Measurements from ENCODE around the gene MAPK10.

Gene MAPK10

DNA sequence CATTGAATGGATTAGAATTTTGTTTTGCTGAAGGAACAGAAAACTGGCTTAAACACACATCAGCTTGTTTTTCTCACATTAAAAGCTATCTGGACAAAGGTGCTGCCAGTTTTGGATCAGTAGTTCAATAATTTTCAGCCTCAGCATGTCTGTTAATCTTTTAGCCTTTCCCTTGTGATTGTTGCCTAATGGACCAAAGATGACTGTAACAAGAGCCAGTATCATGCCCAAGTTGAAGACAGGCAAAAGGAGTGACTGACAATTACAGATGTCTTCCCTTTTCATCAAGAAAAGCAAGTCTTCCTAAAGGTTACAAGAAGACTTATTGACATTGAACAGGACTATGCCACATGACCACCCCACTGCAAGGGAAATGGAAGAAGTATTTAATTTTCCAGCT, 419.7 kb downstream of the MAPK10 start:
- H3K4me3 ChIP-seq (ENCODE audit: control insufficient read depth, low read depth, low read length): no peak overlapping the region

More for the DNA sequence above, 419.7 kb downstream of the MAPK10 start:
- TF ChIP-seq, protein P1, sequence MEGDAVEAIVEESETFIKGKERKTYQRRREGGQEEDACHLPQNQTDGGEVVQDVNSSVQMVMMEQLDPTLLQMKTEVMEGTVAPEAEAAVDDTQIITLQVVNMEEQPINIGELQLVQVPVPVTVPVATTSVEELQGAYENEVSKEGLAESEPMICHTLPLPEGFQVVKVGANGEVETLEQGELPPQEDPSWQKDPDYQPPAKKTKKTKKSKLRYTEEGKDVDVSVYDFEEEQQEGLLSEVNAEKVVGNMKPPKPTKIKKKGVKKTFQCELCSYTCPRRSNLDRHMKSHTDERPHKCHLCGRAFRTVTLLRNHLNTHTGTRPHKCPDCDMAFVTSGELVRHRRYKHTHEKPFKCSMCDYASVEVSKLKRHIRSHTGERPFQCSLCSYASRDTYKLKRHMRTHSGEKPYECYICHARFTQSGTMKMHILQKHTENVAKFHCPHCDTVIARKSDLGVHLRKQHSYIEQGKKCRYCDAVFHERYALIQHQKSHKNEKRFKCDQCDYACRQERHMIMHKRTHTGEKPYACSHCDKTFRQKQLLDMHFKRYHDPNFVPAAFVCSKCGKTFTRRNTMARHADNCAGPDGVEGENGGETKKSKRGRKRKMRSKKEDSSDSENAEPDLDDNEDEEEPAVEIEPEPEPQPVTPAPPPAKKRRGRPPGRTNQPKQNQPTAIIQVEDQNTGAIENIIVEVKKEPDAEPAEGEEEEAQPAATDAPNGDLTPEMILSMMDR (IDR thresholded peaks at IDR 0.05; ENCODE audit: control insufficient read depth, insufficient read depth, low read depth, low read length, missing control alignments): no peak
- no peak for DNase-seq (ENCODE audit: low read depth)
